Measurements from ENCODE around the gene KHNYN.
"Not testable (repeated sequence)": the region's sequence is repeated elsewhere in the genome, so short reads cannot be mapped to it uniquely, and the experiment has no call there.

KHNYN gene

GRCh38 chr14:24429395-24430142, at the start of gene KHNYN, which contains the start of gene CBLN3:
KHNYN (plus strand) TSS chr14:24429954; CDS start chr14:24430731, 777 bp downstream.
CBLN3 (minus strand) TSS chr14:24429668; CDS start chr14:24429054, 614 bp downstream.
- no peak for FAIRE-seq

GRCh38 chr14:24381363-24382063, 48.2 kb upstream of the KHNYN start:
- FAIRE-seq = no peak

- FAIRE-seq = no peak
Measured at GRCh38 chr14:24382064-24382371, 47.7 kb upstream of the KHNYN start.

- no peak for FAIRE-seq
Measured at GRCh38 chr14:24384169-24384568, 45.6 kb upstream of the KHNYN start.

- FAIRE-seq = no peak
Measured at GRCh38 chr14:24385524-24385923, 44.2 kb upstream of the KHNYN start.

- FAIRE-seq = no peak
Measured at GRCh38 chr14:24387009-24387345, 42.8 kb upstream of the KHNYN start.

- not testable (repeated sequence) for FAIRE-seq
Measured at GRCh38 chr14:24387579-24387978, 42.2 kb upstream of the KHNYN start.

GRCh38 chr14:24388474-24389179, 41.1 kb upstream of the KHNYN start:
- FAIRE-seq = no peak

- no peak for FAIRE-seq
Measured at GRCh38 chr14:24389226-24389848, 40.4 kb upstream of the KHNYN start.

GRCh38 chr14:24390701-24391468, 38.9 kb upstream of the KHNYN start:
- FAIRE-seq = no peak

GRCh38 chr14:24392325-24393091, 37.2 kb upstream of the KHNYN start:
- no peak for FAIRE-seq

- FAIRE-seq = no peak
Measured at GRCh38 chr14:24394275-24394674, 35.5 kb upstream of the KHNYN start.

GRCh38 chr14:24395609-24396582, 33.9 kb upstream of the KHNYN start:
- no peak for FAIRE-seq

- FAIRE-seq = no peak
Measured at GRCh38 chr14:24397639-24398292, 32.0 kb upstream of the KHNYN start.

GRCh38 chr14:24398293-24398652, 31.5 kb upstream of the KHNYN start:
- FAIRE-seq = no peak

GRCh38 chr14:24398653-24399446, 30.9 kb upstream of the KHNYN start, which contains the start of gene NYNRIN:
NYNRIN (plus strand) TSS chr14:24399003; CDS start chr14:24399247, 244 bp downstream.
- FAIRE-seq = no peak

- no peak for FAIRE-seq
Measured at GRCh38 chr14:24399447-24399822, 30.3 kb upstream of the KHNYN start.

- no peak for FAIRE-seq
Measured at GRCh38 chr14:24399999-24400718, 29.6 kb upstream of the KHNYN start.
